PFSK-1 (cell line): ENCODE measurements around the gene LRTM1.

Experiments
- FOXP2 ChIP-seq: optimal IDR thresholded peaks from 2 replicates; pipeline ENCODE3; 2011; ENCODE audit warnings: borderline replicate concordance, control low read depth, inconsistent platforms; ENCODE audit not compliant: insufficient read depth; ENCODE audit errors: extremely low read length, extremely low read depth
- POLR2AphosphoS5 ChIP-seq: IDR thresholded peaks from 2 replicates; pipeline ENCODE4 v1.6.1; 2012; ENCODE audit warnings: low read depth, mild to moderate bottlenecking, control low read depth, low read length, moderate library complexity
- SIN3A ChIP-seq: IDR thresholded peaks from 2 replicates; pipeline ENCODE4 v1.6.1; 2012; ENCODE audit warnings: mild to moderate bottlenecking, low read length, moderate library complexity, borderline replicate concordance; ENCODE audit not compliant: insufficient read depth
- TAF1 ChIP-seq: IDR thresholded peaks from 2 replicates; pipeline ENCODE4 v1.6.1; 2012; ENCODE audit warnings: low read length, control low read depth, borderline replicate concordance; ENCODE audit not compliant: insufficient read depth
- TF ChIP-seq, protein P1 (sequence below), 2 experiments: IDR thresholded peaks; 2 replicates each; pipeline versions ENCODE4 v1.6.1 to v1.8.0; 2011 to 2012; ENCODE audit warnings: low read depth in 2 of 2, low read length in 2 of 2, control low read depth in 1 of 2, inconsistent platforms in 1 of 2, mild to moderate bottlenecking in 1 of 2, moderate library complexity in 1 of 2; ENCODE audit not compliant: insufficient read depth in 1 of 2

DNA sequence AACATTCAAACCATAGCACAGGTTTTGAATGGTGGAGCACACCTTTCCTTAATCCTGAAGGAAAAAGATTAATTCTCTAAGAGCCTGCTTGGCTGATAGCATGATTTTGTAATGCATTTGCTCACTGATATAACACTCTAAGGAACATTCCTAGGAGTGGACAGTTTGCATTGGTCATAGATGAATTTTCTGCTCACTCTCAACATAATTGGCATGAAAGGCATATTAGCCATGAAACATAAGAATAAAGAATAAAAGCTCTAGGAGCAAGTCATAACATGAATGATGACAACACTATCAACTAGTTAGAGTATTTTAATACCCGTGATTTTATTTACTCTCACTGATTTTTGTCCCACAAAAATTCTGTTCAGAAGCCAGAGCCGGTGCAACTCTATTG is 34.3 kb upstream of the LRTM1 start:
- TF ChIP-seq, protein P1, sequence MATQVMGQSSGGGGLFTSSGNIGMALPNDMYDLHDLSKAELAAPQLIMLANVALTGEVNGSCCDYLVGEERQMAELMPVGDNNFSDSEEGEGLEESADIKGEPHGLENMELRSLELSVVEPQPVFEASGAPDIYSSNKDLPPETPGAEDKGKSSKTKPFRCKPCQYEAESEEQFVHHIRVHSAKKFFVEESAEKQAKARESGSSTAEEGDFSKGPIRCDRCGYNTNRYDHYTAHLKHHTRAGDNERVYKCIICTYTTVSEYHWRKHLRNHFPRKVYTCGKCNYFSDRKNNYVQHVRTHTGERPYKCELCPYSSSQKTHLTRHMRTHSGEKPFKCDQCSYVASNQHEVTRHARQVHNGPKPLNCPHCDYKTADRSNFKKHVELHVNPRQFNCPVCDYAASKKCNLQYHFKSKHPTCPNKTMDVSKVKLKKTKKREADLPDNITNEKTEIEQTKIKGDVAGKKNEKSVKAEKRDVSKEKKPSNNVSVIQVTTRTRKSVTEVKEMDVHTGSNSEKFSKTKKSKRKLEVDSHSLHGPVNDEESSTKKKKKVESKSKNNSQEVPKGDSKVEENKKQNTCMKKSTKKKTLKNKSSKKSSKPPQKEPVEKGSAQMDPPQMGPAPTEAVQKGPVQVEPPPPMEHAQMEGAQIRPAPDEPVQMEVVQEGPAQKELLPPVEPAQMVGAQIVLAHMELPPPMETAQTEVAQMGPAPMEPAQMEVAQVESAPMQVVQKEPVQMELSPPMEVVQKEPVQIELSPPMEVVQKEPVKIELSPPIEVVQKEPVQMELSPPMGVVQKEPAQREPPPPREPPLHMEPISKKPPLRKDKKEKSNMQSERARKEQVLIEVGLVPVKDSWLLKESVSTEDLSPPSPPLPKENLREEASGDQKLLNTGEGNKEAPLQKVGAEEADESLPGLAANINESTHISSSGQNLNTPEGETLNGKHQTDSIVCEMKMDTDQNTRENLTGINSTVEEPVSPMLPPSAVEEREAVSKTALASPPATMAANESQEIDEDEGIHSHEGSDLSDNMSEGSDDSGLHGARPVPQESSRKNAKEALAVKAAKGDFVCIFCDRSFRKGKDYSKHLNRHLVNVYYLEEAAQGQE (IDR thresholded peaks at IDR 0.05; ENCODE audit: insufficient read depth in 1 of 2, low read depth in 2 of 2, low read length in 2 of 2), result no peak
- TF ChIP-seq TAF1, result no peak
- TF ChIP-seq POLR2AphosphoS5, result no peak
- TF ChIP-seq FOXP2, result no peak
- no peak for TF ChIP-seq SIN3A
